Kidney epithelial cell (primary cell): ENCODE results near the gene FGF12. TPM values are rescaled to one million over a fixed set of nuclear protein-coding genes. Genes with fewer than 3 reads are reported as not detected.
"Not testable (repeated sequence)": the region's sequence is repeated elsewhere in the genome, so short reads cannot be mapped to it uniquely, and the experiment has no call there.

Source experiments
- DNase-seq: peaks from one replicate; pipeline ENCODE4 v3.0.0-alpha.2; 2010; ENCODE audit warnings: low read depth
- H3K27me3 ChIP-seq: 2 replicates; pipeline ENCODE4 v1.6.0; 2011; ENCODE audit warnings: low read length; ENCODE audit not compliant: control insufficient read depth, insufficient read depth
- H3K36me3 ChIP-seq: 2 replicates; pipeline ENCODE4 v1.5.1; 2011; ENCODE audit warnings: low read length; ENCODE audit not compliant: control insufficient read depth, insufficient read depth
- H3K4me3 ChIP-seq: 2 replicates; pipeline ENCODE4 v1.5.1; 2011; ENCODE audit warnings: low read depth, mild to moderate bottlenecking, control low read depth, low read length
- total RNA-seq: library from RNA; depleted of rRNA; stranded (reverse); fragments of >200 nt; gene quantifications from 2 replicates; pipeline ENCODE4 v1.2.3, GENCODE V29; 2015
- TF ChIP-seq, protein P1 (sequence below): IDR thresholded peaks from 2 replicates; pipeline ENCODE4 v1.5.1; 2011; ENCODE audit warnings: mild to moderate bottlenecking, moderate library complexity, low read length, control low read depth, inconsistent platforms; ENCODE audit not compliant: insufficient read depth, poor library complexity, severe bottlenecking

FGF12 gene
- total RNA-seq, 1 donor from 2014 or later, result 3.2 TPM

DNA sequence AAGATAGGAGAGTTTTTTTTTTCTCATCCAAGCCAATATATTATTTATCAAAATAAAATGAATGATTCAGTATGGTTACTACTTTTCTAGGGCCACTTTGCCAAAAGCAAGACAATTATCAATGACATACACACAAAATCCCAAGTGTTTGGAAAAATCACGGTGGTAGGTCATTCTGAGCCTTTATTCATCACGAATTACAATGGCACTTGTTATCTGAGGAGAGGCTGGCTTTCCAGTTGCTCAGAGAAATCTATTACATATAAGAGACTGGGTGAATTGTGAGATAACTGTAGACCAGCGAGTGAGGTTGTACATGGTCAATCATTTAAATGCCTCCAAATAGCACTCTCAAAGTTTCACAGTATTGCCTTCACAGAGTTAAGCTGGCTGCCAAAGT lies 20.4 kb upstream of the FGF12 start:
- TF ChIP-seq, protein P1, sequence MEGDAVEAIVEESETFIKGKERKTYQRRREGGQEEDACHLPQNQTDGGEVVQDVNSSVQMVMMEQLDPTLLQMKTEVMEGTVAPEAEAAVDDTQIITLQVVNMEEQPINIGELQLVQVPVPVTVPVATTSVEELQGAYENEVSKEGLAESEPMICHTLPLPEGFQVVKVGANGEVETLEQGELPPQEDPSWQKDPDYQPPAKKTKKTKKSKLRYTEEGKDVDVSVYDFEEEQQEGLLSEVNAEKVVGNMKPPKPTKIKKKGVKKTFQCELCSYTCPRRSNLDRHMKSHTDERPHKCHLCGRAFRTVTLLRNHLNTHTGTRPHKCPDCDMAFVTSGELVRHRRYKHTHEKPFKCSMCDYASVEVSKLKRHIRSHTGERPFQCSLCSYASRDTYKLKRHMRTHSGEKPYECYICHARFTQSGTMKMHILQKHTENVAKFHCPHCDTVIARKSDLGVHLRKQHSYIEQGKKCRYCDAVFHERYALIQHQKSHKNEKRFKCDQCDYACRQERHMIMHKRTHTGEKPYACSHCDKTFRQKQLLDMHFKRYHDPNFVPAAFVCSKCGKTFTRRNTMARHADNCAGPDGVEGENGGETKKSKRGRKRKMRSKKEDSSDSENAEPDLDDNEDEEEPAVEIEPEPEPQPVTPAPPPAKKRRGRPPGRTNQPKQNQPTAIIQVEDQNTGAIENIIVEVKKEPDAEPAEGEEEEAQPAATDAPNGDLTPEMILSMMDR, result no peak
- no peaks in the 10 kb centered on the region for H3K36me3 ChIP-seq
- H3K4me3 ChIP-seq, result no peak overlapping the region
- no peaks in the 10 kb centered on the region for H3K27me3 ChIP-seq
- DNase-seq, result no peak

GRCh38 chr3:192747145-192747544 lies 19.8 kb upstream of the FGF12 start:
- no peak overlapping the region for H3K4me3 ChIP-seq
- no peaks in the 10 kb centered on the region for H3K27me3 ChIP-seq
- no peak for DNase-seq
- no peaks in the 10 kb centered on the region for H3K36me3 ChIP-seq
- TF ChIP-seq, protein P1, result no peak

DNA sequence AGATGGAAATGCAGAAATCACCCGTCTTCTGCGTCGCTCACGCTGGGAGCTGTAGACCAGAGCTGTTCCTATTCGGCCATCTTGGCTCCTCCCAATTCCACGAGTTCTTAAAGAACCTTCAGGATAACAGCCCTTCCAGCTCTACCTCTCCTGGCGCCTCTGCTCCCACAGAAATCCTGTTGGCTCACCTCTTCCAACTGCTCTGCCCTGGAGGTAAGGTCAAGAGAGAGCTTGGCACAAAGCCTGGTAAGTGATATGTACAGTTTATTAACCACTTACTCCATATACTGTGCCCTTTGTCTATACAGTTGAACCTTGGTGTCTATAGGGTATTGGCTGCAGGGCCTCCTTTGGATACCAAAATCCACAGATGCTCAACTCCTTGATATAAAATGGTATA lies 17.8 kb upstream of the FGF12 start:
- TF ChIP-seq, protein P1, result no peak
- no peaks in the 10 kb centered on the region for H3K27me3 ChIP-seq
- no peak for DNase-seq
- no peaks in the 10 kb centered on the region for H3K36me3 ChIP-seq
- H3K4me3 ChIP-seq, result no peak overlapping the region

DNA sequence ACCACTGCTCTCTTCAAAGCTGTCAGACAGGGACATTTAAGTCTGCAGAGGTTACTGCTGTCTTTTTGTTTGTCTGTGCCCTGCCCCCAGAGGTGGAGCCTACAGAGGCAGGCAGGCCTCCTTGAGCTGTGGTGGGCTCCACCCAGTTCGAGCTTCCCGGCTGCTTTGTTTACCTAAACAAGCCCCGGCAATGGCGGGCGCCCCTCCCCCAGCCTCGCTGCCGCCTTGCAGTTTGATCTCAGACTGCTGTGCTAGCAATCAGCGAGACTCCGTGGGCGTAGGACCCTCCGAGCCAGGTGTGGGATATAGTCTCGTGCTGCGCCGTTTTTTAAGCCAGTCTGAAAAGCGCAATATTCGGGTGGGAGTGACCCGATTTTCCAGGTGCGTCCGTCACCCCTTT lies 17.3 kb upstream of the FGF12 start:
- H3K36me3 ChIP-seq, DNase-seq: not testable (repeated sequence)
- H3K4me3 ChIP-seq, result peak overlapping the region; percentile 17

DNA sequence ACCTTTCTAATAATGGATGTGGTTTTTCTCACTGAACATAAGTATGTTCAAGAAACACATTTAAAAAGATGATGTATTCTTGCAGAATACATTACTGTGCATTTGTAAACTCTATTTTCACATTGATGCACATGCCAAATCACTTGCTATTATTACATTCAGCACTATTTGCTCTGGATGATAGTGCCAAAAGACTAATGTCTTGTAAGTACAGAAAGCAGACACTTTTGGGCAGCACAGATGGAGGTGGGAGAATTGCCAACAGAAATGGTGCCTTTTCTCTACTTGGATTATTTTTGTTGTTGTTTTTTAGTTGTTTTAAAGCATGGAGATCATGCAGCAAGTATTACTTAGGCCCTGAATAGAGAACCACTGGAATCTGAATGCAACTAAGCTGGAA lies 10.2 kb upstream of the FGF12 start:
- DNase-seq, result no peak
- Histone ChIP-seq H3K4me3 (no peak overlapping the region), H3K27me3 (no peaks in the 10 kb centered on the region), H3K36me3 (no peaks in the 10 kb centered on the region)
- TF ChIP-seq, protein P1, result no peak

More for the DNA sequence above, 17.3 kb upstream of the FGF12 start:
- H3K27me3 ChIP-seq, result not testable (repeated sequence)

GRCh38 chr3:192731233-192731632 lies 3.9 kb upstream of the FGF12 start:
- no peak for DNase-seq
- H3K4me3 ChIP-seq, result no peak overlapping the region
- H3K36me3 ChIP-seq, result no peaks in the 10 kb centered on the region
- TF ChIP-seq, protein P1, result no peak
- peaks cover 3% of the 10 kb centered on the region for H3K27me3 ChIP-seq

GRCh38 chr3:192726385-192726784 lies 956 bp downstream of the FGF12 start:
- no peak overlapping the region for H3K4me3 ChIP-seq
- no peaks in the 10 kb centered on the region for H3K36me3 ChIP-seq
- H3K27me3 ChIP-seq, result peaks cover 3% of the 10 kb centered on the region
- TF ChIP-seq, protein P1, result no peak
- no peak for DNase-seq
